Hepatocyte (in vitro differentiated cells): ENCODE measurements around the gene CDCP1. TPM values are rescaled to one million over a fixed set of nuclear protein-coding genes. Genes with fewer than 3 reads are reported as not detected.

Experiments used
- DNase-seq: peaks from one replicate; pipeline ENCODE4 v3.0.0-alpha.2; 2016; ENCODE audit warnings: low spot score
- H2AFZ ChIP-seq: fragments of 200-600 bp; sonication (generic); 2 replicates; pipeline ENCODE4 v1.6.0; 2016; ENCODE audit warnings: antibody characterized with exemption, mild to moderate bottlenecking
- H3K27ac ChIP-seq: fragments of 200-600 bp; sonication (generic); 2 replicates; pipeline ENCODE4 v1.5.1; 2016; ENCODE audit warnings: mild to moderate bottlenecking
- H3K27me3 ChIP-seq: fragments of 200-600 bp; sonication (generic); 2 replicates; pipeline ENCODE4 v1.6.1; 2016
- H3K36me3 ChIP-seq: fragments of 200-600 bp; sonication (generic); replicated peaks from 2 replicates; pipeline ENCODE4 v1.5.1; 2016; ENCODE audit warnings: low read depth; ENCODE audit not compliant: insufficient read depth
- H3K4me1 ChIP-seq: fragments of 200-600 bp; sonication (generic); 2 replicates; pipeline ENCODE4 v1.5.1; 2016; ENCODE audit warnings: mild to moderate bottlenecking, moderate library complexity; ENCODE audit not compliant: insufficient read depth
- H3K4me2 ChIP-seq: fragments of 200-600 bp; sonication (generic); 2 replicates; pipeline ENCODE4 v1.6.0; 2016
- H3K4me3 ChIP-seq: fragments of 200-600 bp; sonication (generic); 2 replicates; pipeline ENCODE4 v1.5.1; 2016; ENCODE audit warnings: mild to moderate bottlenecking
- H3K79me2 ChIP-seq: fragments of 200-600 bp; sonication (generic); 2 replicates; pipeline ENCODE4 v1.6.0; 2017; ENCODE audit warnings: mild to moderate bottlenecking
- H3K9me2 ChIP-seq: fragments of 200-600 bp; sonication (generic); replicated peaks from 2 replicates; pipeline ENCODE4 v1.6.0; 2017; ENCODE audit warnings: mild to moderate bottlenecking; ENCODE audit not compliant: insufficient read depth
- H3K9me3 ChIP-seq: fragments of 200-600 bp; sonication (generic); 2 replicates; pipeline ENCODE4 v1.5.1; 2016; ENCODE audit warnings: low read depth, mild to moderate bottlenecking
- H4K20me1 ChIP-seq: fragments of 200-600 bp; sonication (generic); 2 replicates; pipeline ENCODE4 v1.6.0; 2016; ENCODE audit warnings: mild to moderate bottlenecking; ENCODE audit not compliant: insufficient read depth, poor library complexity, severe bottlenecking
- CTCF ChIP-seq: fragments of 200-600 bp; sonication (generic); IDR thresholded peaks from 2 replicates; pipeline ENCODE4 v1.5.1; 2016; ENCODE audit warnings: antibody characterized with exemption, mild to moderate bottlenecking; ENCODE audit not compliant: poor library complexity
- EZH2 ChIP-seq: fragments of 200-600 bp; sonication (generic); IDR thresholded peaks from 2 replicates; pipeline ENCODE4 v1.6.1; 2016; ENCODE audit warnings: antibody characterized with exemption, mild to moderate bottlenecking, borderline replicate concordance
- EZH2phosphoT487 ChIP-seq: fragments of 200-600 bp; sonication (generic); IDR thresholded peaks from one replicate; pipeline ENCODE4 v1.6.1; 2018; ENCODE audit warnings: antibody characterized with exemption, mild to moderate bottlenecking, low read depth, moderate library complexity; ENCODE audit not compliant: unreplicated experiment, severe bottlenecking
- whole genome bisulfite sequencing: methylation state at CpG from one replicate; pipeline ENCODE4 v1.1.6; 2016; ENCODE audit warnings: low lambda C conversion rate; ENCODE audit errors: missing lambda C conversion rate; 5-methylcytosine and 5-hydroxymethylcytosine counted together
- polyA plus RNA-seq: library from polyadenylated mRNA; unstranded; fragments of >200 nt; fragmentation: Nextera tagmentation; extraction: Ambion mirVana; gene quantifications from 2 replicates; pipeline ENCODE4 v1.2.1, GENCODE V29; 2016
- total RNA-seq: library from RNA; depleted of rRNA; stranded (reverse); fragments of >200 nt; gene quantifications from 2 replicates; pipeline ENCODE4 v1.2.3, GENCODE V29; 2014

The CDCP1 gene
- total and polyA plus RNA-seq, 2 experiments from 2014 or later = 4.8 to 7.0 TPM

GRCh38 chr3:45131201-45131600, 15.0 kb downstream of the CDCP1 start:
- Histone ChIP-seq H3K4me1 (peaks cover 9% of the 10 kb centered on the region), H3K36me3 (no peaks in the 10 kb centered on the region), H3K9me2 (no peaks in the 10 kb centered on the region), H3K4me3 (no peak overlapping the region), H3K79me2 (peaks cover 2% of the 10 kb centered on the region), H3K27me3 (no peaks in the 10 kb centered on the region), H3K9me3 (no peaks in the 10 kb centered on the region), H2AFZ (no peak overlapping the region), H3K4me2 (no peak overlapping the region), H4K20me1 (no peaks in the 10 kb centered on the region), H3K27ac (no peak overlapping the region)
- TF ChIP-seq EZH2 (no peak), CTCF (no peak), EZH2phosphoT487 (no peak)
- 67% methylated on average over 2 of the region's 2 CpGs for WGBS
- DNase-seq = no peak

GRCh38 chr3:45130476-45130875, 15.7 kb downstream of the CDCP1 start:
- 83% methylated on average over 3 of the region's 3 CpGs for WGBS
- H3K4me1 ChIP-seq = peaks cover 2% of the 10 kb centered on the region
- H2AFZ ChIP-seq = no peak overlapping the region
- H3K9me2 ChIP-seq = no peaks in the 10 kb centered on the region
- no peak overlapping the region for H3K4me2 ChIP-seq
- no peak overlapping the region for H3K4me3 ChIP-seq
- peaks cover 2% of the 10 kb centered on the region for H3K79me2 ChIP-seq
- no peaks in the 10 kb centered on the region for H3K36me3 ChIP-seq
- no peaks in the 10 kb centered on the region for H3K9me3 ChIP-seq
- TF ChIP-seq EZH2 (no peak), EZH2phosphoT487 (no peak), CTCF (no peak)
- DNase-seq = no peak
- no peaks in the 10 kb centered on the region for H3K27me3 ChIP-seq
- no peak overlapping the region for H3K27ac ChIP-seq
- no peaks in the 10 kb centered on the region for H4K20me1 ChIP-seq

- TF ChIP-seq CTCF = no peak
- no peak for TF ChIP-seq EZH2
- TF ChIP-seq EZH2phosphoT487 = no peak
- no peak overlapping the region for H3K27ac ChIP-seq
- H3K79me2 ChIP-seq = peaks cover 2% of the 10 kb centered on the region
- no peak for DNase-seq
- no peaks in the 10 kb centered on the region for H3K36me3 ChIP-seq
- H3K9me3 ChIP-seq = no peaks in the 10 kb centered on the region
- H3K9me2 ChIP-seq = no peaks in the 10 kb centered on the region
- H3K4me1 ChIP-seq = no peaks in the 10 kb centered on the region
- H3K27me3 ChIP-seq = no peaks in the 10 kb centered on the region
- WGBS = 86% methylated on average over 4 of the region's 4 CpGs
- no peak overlapping the region for H3K4me3 ChIP-seq
- no peaks in the 10 kb centered on the region for H4K20me1 ChIP-seq
- no peak overlapping the region for H3K4me2 ChIP-seq
- no peak overlapping the region for H2AFZ ChIP-seq
Measured at GRCh38 chr3:45128950-45129349, 17.2 kb downstream of the CDCP1 start.
